ENCODE measurements around the gene SMARCC1. TPM values are rescaled to one million over a fixed set of nuclear protein-coding genes. Genes with fewer than 3 reads are reported as not detected.

The SMARCC1 gene
- total RNA-seq, 1 experiment from 2014 or later: 43.1 TPM

- Histone ChIP-seq H3F3A (ENCODE audit: low read length, unreplicated experiment) (no peaks in the 10 kb centered on the region), H3K4me2 (ENCODE audit: low read length) (no peak overlapping the region), H3K9ac (ENCODE audit: low read length) (no peak overlapping the region), H3K27ac (ENCODE audit: low read length) (no peak overlapping the region), H3K9me2 (replicated peaks; ENCODE audit: low read length) (no peaks in the 10 kb centered on the region), H4K20me1 (ENCODE audit: low read length) (no peaks in the 10 kb centered on the region), H3K79me2 (ENCODE audit: low read length) (no peaks in the 10 kb centered on the region), H2AFZ (ENCODE audit: low read length) (no peak overlapping the region), H3K4me1 (ENCODE audit: insufficient read depth, low read length) (peaks cover 7% of the 10 kb centered on the region; the same call in 1 of the 2 replicates), H3K4me3 (ENCODE audit: low read length) (no peak overlapping the region), H3K9me3 (ENCODE audit: low read length) (no peaks in the 10 kb centered on the region), H3K36me3 (ENCODE audit: low read depth, low read length) (peaks cover 12% of the 10 kb centered on the region; the same call in 1 of the 2 replicates), H3K27me3 (ENCODE audit: low read length) (no peaks in the 10 kb centered on the region)
- peak; percentile 41 for DNase-seq
- ATAC-seq: no peak
- TF ChIP-seq EZH2phosphoT487 (IDR thresholded peaks at IDR 0.05; ENCODE audit: borderline replicate concordance, low read length): no peak
- POLR2A ChIA-PET (ENCODE audit: unreplicated experiment): no interaction called here
- intact Hi-C loops (cut with micrococcal nuclease): no loop called here
- no TSS peak for BruUV-seq (replicated peaks)
- CTCF ChIA-PET: no interaction called here
These were observed 136.1 kb downstream of the SMARCC1 start for GRCh38 chr3:47645551-47645950.

GRCh38 chr3:47643092-47643491 is 138.6 kb downstream of the SMARCC1 start:
- no peak for TF ChIP-seq EZH2 (IDR thresholded peaks at IDR 0.05; ENCODE audit: low read length, unreplicated experiment)
- TF ChIP-seq EZH2phosphoT487 (IDR thresholded peaks at IDR 0.05; ENCODE audit: borderline replicate concordance, low read length): no peak
- TF ChIP-seq, protein P1, sequence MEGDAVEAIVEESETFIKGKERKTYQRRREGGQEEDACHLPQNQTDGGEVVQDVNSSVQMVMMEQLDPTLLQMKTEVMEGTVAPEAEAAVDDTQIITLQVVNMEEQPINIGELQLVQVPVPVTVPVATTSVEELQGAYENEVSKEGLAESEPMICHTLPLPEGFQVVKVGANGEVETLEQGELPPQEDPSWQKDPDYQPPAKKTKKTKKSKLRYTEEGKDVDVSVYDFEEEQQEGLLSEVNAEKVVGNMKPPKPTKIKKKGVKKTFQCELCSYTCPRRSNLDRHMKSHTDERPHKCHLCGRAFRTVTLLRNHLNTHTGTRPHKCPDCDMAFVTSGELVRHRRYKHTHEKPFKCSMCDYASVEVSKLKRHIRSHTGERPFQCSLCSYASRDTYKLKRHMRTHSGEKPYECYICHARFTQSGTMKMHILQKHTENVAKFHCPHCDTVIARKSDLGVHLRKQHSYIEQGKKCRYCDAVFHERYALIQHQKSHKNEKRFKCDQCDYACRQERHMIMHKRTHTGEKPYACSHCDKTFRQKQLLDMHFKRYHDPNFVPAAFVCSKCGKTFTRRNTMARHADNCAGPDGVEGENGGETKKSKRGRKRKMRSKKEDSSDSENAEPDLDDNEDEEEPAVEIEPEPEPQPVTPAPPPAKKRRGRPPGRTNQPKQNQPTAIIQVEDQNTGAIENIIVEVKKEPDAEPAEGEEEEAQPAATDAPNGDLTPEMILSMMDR (conservative IDR thresholded peaks at IDR 0.05; ENCODE audit: low read depth, low read length): no peak
- Histone ChIP-seq H3K27ac (ENCODE audit: low read length) (no peak overlapping the region), H3K9me2 (replicated peaks; ENCODE audit: low read length) (no peaks in the 10 kb centered on the region), H3K4me2 (ENCODE audit: low read length) (no peak overlapping the region), H3K27me3 (ENCODE audit: low read length) (no peaks in the 10 kb centered on the region), H3K4me3 (ENCODE audit: low read length) (no peak overlapping the region), H4K20me1 (ENCODE audit: low read length) (no peaks in the 10 kb centered on the region), H3K79me2 (ENCODE audit: low read length) (no peaks in the 10 kb centered on the region), H3K9ac (ENCODE audit: low read length) (no peak overlapping the region), H3K4me1 (ENCODE audit: insufficient read depth, low read length) (peaks cover 7% of the 10 kb centered on the region; the same call in 1 of the 2 replicates), H2AFZ (ENCODE audit: low read length) (no peak overlapping the region), H3K9me3 (ENCODE audit: low read length) (no peaks in the 10 kb centered on the region), H3K36me3 (ENCODE audit: low read depth, low read length) (peaks cover 22% of the 10 kb centered on the region), H3F3A (ENCODE audit: low read length, unreplicated experiment) (no peaks in the 10 kb centered on the region)
- intact Hi-C loops (cut with micrococcal nuclease): no loop called here
- DNase-seq (no peak), ATAC-seq (no peak)
- POLR2A ChIA-PET (ENCODE audit: unreplicated experiment): no interaction called here
- CTCF ChIA-PET: no interaction called here
- BruUV-seq (replicated peaks): no TSS peak

DNA sequence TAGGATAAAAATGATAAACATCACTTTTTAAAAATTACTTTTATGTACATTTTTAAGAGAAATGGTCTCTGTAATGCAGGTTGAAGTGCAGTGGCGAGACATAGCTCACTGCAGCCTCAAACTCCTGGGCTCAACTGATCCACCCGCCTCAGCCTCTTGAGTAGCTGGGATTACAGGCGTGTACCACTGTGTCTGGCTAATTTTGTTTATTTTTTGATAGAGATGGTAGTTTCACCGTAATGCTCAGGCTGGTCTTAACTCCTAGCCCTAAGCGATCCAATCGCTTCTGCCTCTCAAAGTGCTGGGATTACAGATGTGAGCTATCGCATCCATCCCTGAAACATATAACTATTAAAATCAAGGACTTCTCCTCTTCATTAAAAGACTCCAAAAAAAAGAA is 140.0 kb downstream of the SMARCC1 start:
- H3K27ac ChIP-seq (ENCODE audit: low read length): no peak overlapping the region
- no TSS peak for BruUV-seq (replicated peaks)
- intact Hi-C loops (cut with micrococcal nuclease): no loop called here
- no peak overlapping the region for H3K4me2 ChIP-seq (ENCODE audit: low read length)
- H4K20me1 ChIP-seq (ENCODE audit: low read length): no peaks in the 10 kb centered on the region
- no peaks in the 10 kb centered on the region for H3K9me2 ChIP-seq (replicated peaks; ENCODE audit: low read length)
- DNase-seq (no peak), ATAC-seq (no peak)
- H3K9me3 ChIP-seq (ENCODE audit: low read length): no peaks in the 10 kb centered on the region
- ChIA-PET POLR2A (ENCODE audit: unreplicated experiment) (no interaction called here), CTCF (no interaction called here)
- peaks cover 27% of the 10 kb centered on the region for H3K36me3 ChIP-seq (ENCODE audit: low read depth, low read length)
- H3K9ac ChIP-seq (ENCODE audit: low read length): no peak overlapping the region
- H3K4me3 ChIP-seq (ENCODE audit: low read length): no peak overlapping the region
- TF ChIP-seq EZH2phosphoT487 (IDR thresholded peaks at IDR 0.05; ENCODE audit: borderline replicate concordance, low read length) (no peak), EZH2 (IDR thresholded peaks at IDR 0.05; ENCODE audit: low read length, unreplicated experiment) (no peak)
- TF ChIP-seq, protein P1 (conservative IDR thresholded peaks at IDR 0.05; ENCODE audit: low read depth, low read length): no peak
- H2AFZ ChIP-seq (ENCODE audit: low read length): no peak overlapping the region
- no peaks in the 10 kb centered on the region for H3F3A ChIP-seq (ENCODE audit: low read length, unreplicated experiment)
- H3K79me2 ChIP-seq (ENCODE audit: low read length): no peaks in the 10 kb centered on the region
- no peaks in the 10 kb centered on the region for H3K27me3 ChIP-seq (ENCODE audit: low read length)
- H3K4me1 ChIP-seq (ENCODE audit: insufficient read depth, low read length): peaks cover 7% of the 10 kb centered on the region; the same call in 1 of the 2 replicates
